HG03135 (cell line): ENCODE results near the gene OPTC.
"Not testable (repeated sequence)": the region's sequence is repeated elsewhere in the genome, so short reads cannot be mapped to it uniquely, and the experiment has no call there.

Experiments
- ATAC-seq: cut with Tn5 transposase; IDR thresholded peaks from one replicate; pipeline ENCODE4 v1.9.1; 2021; ENCODE audit warnings: mild to moderate bottlenecking, moderate library complexity; ENCODE audit not compliant: unreplicated experiment

OPTC gene

DNA sequence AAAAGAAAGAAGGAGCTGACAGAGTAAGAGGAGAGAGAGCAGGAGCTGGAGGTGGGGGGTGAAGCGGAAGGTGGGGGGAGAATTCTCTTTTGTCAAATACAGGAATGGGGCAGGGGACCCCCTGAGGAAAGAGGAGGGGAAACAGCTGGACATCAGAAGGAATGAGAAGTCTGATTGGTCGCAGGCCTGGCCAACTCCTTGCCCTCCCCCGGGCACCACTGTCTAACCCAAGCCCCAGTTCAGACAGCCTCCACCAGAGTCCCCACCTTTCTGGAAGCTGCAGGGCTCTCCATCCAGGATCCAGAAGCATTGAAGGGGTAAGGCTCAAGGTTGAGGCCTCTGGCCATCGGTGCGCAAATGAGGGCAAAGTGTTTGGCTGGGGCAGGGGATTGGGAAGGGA lies at the start of gene OPTC:
Gene OPTC (plus strand): TSS at position 253 of the 400 bp plus-strand sequence. CDS start 1,853 bp downstream, outside the sequence.
- ATAC-seq = no peak

DNA sequence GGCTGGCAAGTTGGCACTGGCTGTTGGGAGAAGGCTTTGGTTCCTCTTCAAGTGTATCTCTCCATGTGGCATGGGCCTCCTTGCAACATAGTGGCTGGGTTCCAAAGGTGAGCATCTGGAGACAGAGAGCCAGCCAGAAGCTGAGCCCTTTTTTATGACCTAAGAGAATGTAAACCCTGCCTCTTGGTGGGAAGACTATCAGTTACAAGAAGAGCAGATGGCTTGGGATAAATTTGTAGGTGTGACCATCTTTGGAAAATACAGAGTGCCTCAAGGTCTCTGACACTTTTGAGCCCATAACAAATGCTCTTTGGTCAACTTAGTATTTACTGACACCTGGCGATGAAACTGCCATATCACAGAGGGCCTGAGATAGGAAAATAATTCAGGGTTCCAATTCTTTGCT lies 49.8 kb upstream of the OPTC start:
- ATAC-seq = no peak

DNA sequence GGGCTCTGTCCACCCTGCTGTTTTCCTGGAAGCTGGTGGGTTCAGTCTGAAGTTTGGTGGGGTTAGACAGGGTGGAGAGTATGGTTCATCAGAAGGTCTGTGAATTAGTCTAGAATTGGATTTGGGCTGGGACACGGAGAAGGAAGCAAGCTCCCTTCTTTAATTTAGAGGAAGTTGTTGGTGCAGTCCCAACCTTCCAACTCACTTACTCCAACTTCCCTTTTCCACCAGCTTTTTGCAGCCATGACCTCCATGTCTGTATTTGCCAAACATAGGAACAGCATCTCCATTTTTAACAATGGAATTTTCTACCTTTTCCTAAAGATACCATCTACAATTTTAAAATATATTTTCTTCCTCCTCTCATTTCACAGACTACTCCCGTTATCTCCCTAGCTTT lies 46.8 kb upstream of the OPTC start:
- no peak for ATAC-seq

- ATAC-seq = not testable (repeated sequence)
These were observed 46.4 kb upstream of the OPTC start for GRCh38 chr1:203447598-203447997.

GRCh38 chr1:203448521-203449061 lies 45.4 kb upstream of the OPTC start:
- ATAC-seq = no peak

- no peak for ATAC-seq
These were observed 44.0 kb upstream of the OPTC start for GRCh38 chr1:203450001-203450400.

DNA sequence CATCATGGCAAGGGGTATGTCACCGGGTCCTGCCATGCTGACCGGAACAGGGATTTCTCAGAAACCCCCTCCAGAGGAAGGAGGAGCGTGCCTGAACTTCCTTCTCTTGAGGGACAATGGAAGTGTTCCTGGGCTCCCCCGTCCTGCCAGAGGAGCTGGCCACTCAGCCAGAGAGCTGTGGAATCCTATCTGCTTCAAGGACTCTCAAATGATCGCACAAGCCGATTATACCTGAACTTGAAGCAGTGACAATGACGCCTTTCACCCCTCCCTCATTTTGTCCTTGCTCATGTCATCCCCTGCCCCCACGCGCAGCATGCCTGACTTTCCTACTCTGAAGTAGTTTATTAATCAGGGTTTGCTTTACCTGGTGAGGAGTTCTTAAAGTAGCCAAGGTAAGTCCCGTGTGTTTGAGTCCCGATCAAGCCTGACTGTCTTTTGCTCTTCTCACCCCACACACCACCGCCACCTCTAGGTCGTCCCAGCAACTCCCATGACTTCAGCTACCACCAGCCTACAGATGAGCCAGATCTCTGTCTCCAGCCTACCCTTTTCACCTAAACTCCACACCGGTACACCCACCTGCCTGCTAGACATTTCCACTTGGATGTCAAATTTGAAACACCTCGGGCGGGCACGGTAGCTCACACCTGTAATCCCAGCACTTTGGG lies 43.3 kb upstream of the OPTC start:
- ATAC-seq = no peak

- ATAC-seq = no peak
These were observed 41.8 kb upstream of the OPTC start for GRCh38 chr1:203451836-203452784.

GRCh38 chr1:203453016-203453415 lies 40.9 kb upstream of the OPTC start:
- no peak for ATAC-seq

DNA sequence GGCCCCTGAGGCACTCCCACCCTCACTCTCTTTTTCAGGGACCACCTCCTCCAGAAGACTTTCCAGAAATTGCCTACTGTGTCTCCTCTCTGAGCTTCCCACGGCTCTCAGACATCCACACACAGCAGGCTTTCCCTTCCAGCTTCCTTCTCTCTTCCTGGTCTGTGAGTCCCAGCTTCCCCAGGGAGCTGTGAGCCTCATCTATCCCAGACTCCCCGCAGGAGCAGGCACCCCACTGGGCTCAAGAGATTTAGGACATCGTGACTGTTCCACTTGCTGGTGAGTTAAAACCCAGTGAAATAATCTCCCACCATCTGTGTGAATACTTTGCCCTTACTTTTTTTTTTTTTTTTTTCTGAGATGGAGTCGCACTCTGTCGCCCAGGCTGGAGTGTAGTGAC lies 40.3 kb upstream of the OPTC start:
- ATAC-seq = no peak

- ATAC-seq = no peak
These were observed 38.9 kb upstream of the OPTC start for GRCh38 chr1:203454986-203455471.

GRCh38 chr1:203455706-203456105 lies 38.2 kb upstream of the OPTC start:
- ATAC-seq = no peak

- no peak for ATAC-seq
These were observed 37.4 kb upstream of the OPTC start for GRCh38 chr1:203456577-203456976.

DNA sequence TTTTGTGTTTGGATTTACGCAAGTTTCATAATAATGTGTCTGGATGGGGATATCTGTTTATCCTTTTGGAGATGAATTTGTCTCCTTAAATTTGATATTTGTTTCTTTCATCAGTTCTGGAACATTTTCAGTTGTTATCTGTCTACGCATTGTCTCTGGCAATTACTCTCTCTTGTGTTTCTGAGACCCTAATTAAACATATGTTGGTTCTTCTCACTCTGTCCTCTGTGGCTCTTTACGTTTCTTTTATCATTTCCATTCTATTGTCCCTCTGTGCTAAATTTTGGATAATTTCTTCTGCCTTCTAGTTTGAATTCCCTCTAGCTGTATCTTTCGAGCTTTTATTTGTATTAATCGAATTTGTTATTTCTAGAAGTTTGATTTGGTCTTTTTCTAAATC lies 35.9 kb upstream of the OPTC start:
- ATAC-seq = no peak

DNA sequence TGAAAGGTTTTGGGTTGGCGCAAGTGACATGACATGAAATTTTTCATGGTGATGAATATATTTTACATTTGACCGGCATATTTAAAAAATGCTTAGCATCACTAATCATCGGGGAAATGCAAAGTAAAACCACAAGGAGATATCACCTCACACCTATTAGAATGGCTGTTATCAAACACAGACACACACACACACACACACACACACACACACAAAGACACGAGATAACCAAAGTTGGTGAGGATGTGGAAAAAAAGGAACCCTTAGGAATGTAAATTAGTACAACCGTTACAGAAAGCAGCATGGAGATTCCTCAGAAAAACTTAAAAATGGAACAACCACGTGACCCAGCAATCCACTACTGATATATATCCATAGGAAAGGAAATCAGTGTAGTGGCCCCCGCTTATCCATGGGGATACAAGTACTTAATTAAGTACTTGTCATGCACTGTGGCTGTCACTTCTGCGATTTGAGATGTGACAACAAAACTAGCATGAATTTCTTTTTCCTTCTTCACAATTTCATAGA lies 34.2 kb upstream of the OPTC start:
- no peak for ATAC-seq

DNA sequence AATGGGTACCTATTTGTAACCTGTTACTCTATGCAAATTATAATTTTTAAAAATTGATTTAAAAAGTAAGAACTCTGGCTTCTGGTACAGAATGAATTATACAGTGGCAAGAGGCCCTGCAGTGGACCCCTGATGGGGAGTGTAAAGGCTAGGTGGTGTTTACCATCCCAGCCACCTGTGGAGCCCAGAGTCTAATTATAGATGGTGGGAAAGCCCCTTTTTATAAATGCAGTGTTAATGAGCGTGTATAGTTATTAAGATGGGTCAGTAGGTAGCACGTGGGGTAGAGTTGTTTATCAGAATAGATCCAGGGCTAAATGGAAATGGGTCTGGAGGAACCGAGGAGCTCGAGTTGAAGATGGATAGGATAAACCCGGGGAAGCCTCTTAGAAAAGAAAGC lies 32.2 kb upstream of the OPTC start:
- no peak for ATAC-seq

- ATAC-seq = no peak
These were observed 31.8 kb upstream of the OPTC start for GRCh38 chr1:203462143-203462542.

DNA sequence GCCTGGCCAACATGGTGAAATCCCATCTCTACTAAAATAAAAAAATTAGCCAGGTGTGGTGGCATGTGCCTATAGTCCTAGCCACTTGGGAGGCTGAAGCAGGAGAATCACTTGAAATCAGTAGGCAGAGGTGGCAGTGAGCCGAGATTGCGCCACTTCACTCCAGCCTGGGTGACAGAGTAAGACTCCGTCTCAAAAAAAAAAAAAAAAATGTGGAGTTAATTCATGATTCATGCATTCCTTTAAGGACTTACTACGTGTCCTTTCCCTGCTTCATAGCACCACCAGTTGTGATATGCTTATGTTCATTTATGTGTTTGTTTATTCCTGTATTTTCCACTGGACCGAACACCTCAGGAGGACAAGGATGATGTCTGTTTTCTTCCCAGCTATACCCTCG lies 31.1 kb upstream of the OPTC start:
- no peak for ATAC-seq

GRCh38 chr1:203463469-203464062 lies 30.4 kb upstream of the OPTC start:
- ATAC-seq = no peak

- no peak for ATAC-seq
These were observed 29.7 kb upstream of the OPTC start for GRCh38 chr1:203464226-203464625.

GRCh38 chr1:203464743-203465142 lies 29.2 kb upstream of the OPTC start:
- ATAC-seq = no peak
